DND-41 (cell line): ENCODE data around the gene MGAT5.

Experiments used
- EZH2 ChIP-seq: IDR thresholded peaks from 3 replicates; pipeline ENCODE4 v1.6.1; 2012; ENCODE audit warnings: borderline replicate concordance, low read depth, mild to moderate bottlenecking, moderate library complexity, low read length, inconsistent platforms; ENCODE audit not compliant: severe bottlenecking
- TF ChIP-seq, protein P1 (sequence below): IDR thresholded peaks from 2 replicates; pipeline ENCODE4 v1.5.1; 2012; ENCODE audit warnings: borderline replicate concordance, low read length, moderate library complexity, mild to moderate bottlenecking; ENCODE audit not compliant: poor library complexity, severe bottlenecking; ENCODE audit errors: extremely low read depth

DNA sequence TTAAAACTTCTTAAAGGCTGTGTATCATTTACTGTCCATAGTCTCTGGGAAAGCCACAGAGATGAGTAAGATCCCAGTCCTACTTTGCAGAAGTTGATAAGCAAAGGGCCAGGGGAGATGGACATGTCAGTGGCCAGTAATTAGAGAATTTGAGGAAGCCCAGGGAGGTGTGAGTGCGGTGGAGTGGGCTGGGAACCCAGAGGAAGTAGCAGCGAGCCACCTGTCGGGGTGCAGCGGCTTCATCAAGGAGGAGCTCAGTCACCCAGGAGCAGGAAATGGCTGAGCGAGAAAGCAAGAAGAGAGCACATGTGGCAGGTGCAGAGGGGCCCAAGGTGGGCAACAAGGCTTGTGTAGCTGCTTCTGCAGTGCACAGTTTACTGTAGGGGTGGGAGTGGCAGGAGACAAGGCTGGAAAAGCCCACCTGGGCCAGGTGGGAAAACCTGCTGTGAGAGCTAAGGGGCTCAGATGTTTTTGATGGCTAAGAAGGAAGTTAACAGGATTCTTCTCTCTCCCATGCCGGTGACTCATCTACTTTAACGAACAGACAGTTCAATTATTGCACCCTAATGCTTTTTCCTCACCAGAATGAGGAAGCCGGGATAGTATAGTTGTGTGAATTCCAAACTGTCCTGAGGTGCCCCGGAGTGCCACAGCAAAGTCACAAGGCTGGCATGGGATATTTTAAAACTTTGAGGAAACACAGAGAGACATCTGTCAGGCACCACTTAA, 34.8 kb upstream of the MGAT5 start:
- TF ChIP-seq, protein P1, sequence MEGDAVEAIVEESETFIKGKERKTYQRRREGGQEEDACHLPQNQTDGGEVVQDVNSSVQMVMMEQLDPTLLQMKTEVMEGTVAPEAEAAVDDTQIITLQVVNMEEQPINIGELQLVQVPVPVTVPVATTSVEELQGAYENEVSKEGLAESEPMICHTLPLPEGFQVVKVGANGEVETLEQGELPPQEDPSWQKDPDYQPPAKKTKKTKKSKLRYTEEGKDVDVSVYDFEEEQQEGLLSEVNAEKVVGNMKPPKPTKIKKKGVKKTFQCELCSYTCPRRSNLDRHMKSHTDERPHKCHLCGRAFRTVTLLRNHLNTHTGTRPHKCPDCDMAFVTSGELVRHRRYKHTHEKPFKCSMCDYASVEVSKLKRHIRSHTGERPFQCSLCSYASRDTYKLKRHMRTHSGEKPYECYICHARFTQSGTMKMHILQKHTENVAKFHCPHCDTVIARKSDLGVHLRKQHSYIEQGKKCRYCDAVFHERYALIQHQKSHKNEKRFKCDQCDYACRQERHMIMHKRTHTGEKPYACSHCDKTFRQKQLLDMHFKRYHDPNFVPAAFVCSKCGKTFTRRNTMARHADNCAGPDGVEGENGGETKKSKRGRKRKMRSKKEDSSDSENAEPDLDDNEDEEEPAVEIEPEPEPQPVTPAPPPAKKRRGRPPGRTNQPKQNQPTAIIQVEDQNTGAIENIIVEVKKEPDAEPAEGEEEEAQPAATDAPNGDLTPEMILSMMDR, result no peak
- no peak for TF ChIP-seq EZH2
